GM10266 (cell line): ENCODE results near the gene RNF125.

Experiments
- DNase-seq: peaks from one replicate; pipeline ENCODE4 v3.0.0; 2012; ENCODE audit errors: extremely low spot score
- CTCF ChIP-seq: IDR thresholded peaks from 2 replicates; pipeline ENCODE4 v1.5.1; 2012; ENCODE audit warnings: mild to moderate bottlenecking, low read depth; ENCODE audit not compliant: control insufficient read depth, insufficient read depth; ENCODE audit errors: missing control alignments

The RNF125 gene

GRCh38 chr18:32092422-32093101 lies 73.9 kb downstream of the RNF125 start:
- DNase-seq, result peak; percentile 99
- no peak for TF ChIP-seq CTCF

- DNase-seq, result peak; percentile 43
- TF ChIP-seq CTCF, result no peak
These were observed 74.5 kb downstream of the RNF125 start for GRCh38 chr18:32093102-32093511.

- DNase-seq, result peak; percentile 29
- TF ChIP-seq CTCF, result no peak
These were observed 74.9 kb downstream of the RNF125 start for GRCh38 chr18:32093523-32093922.

GRCh38 chr18:32095192-32095899 lies 76.7 kb downstream of the RNF125 start:
- no peak for TF ChIP-seq CTCF
- no peak for DNase-seq

GRCh38 chr18:32095900-32096229 lies 77.2 kb downstream of the RNF125 start:
- DNase-seq, result no peak
- no peak for TF ChIP-seq CTCF

GRCh38 chr18:32096946-32097345 lies 78.3 kb downstream of the RNF125 start:
- TF ChIP-seq CTCF, result no peak

GRCh38 chr18:32104516-32104915 lies 85.9 kb downstream of the RNF125 start:
- TF ChIP-seq CTCF, result no peak
- no peak for DNase-seq

More at GRCh38 chr18:32096946-32097345, 78.3 kb downstream of the RNF125 start:
- no peak for DNase-seq
